ENCODE measurements around the gene TPP1. TPM values are rescaled to one million over a fixed set of nuclear protein-coding genes. Genes with fewer than 3 reads are reported as not detected.

The TPP1 gene
- total and polyA plus RNA-seq, 10 donors, result 54.9 to 306 (median 212) TPM

GRCh38 chr11:6655020-6655789, 36.0 kb upstream of the TPP1 start:
- intact Hi-C loops (cut with DNase I; ENCODE audit: low total_unique reads), result no loop called here
- Histone ChIP-seq H3K4me1 (peaks cover 0 to 59% (median 28%) of the 10 kb centered on the region in 6 donors), H3K27ac (peak overlapping the region; percentile 51 to 86 (median 71)), H3K4me3 (peak overlapping the region; percentile 25 to 73 (median 34)), H3K27me3 (replicated peaks in 1 of 7) (peaks cover 0 to 24% (median 0%) of the 10 kb centered on the region in 7 donors), H3K9me3 (no peaks in the 10 kb centered on the region), H3K36me3 (no peaks in the 10 kb centered on the region)
- WGBS, 5 donors, result 4 to 11% (median 4%) methylated on average over 15 to 84 of the region's 84 CpGs
- peak; percentile 81 for DNase-seq
- TF ChIP-seq POLR2AphosphoS5 (IDR thresholded peaks at IDR 0.05) (peak in 2 of 3 donors; percentile 45 to 52), CTCF (IDR thresholded peaks at IDR 0.05 in 8 of 11, conservative IDR thresholded peaks at IDR 0.05 in 3 of 11) (no peak)

- TF ChIP-seq CTCF (IDR thresholded peaks at IDR 0.05 in 8 of 11, conservative IDR thresholded peaks at IDR 0.05 in 3 of 11) (no peak), POLR2A (IDR thresholded peaks at IDR 0.05) (no peak), POLR2AphosphoS5 (IDR thresholded peaks at IDR 0.05) (no peak)
- H3K4me3 ChIP-seq, result peak overlapping the region; percentile 25 to 73 (median 34)
- peak; percentile 78 for DNase-seq
- H3K36me3 ChIP-seq, result no peaks in the 10 kb centered on the region
- intact Hi-C loops (cut with DNase I; ENCODE audit: low total_unique reads), result no loop called here
- H3K27ac ChIP-seq, result peak overlapping the region; percentile 51 to 86 (median 71)
- peaks cover 0 to 24% (median 0%) of the 10 kb centered on the region in 7 donors for H3K27me3 ChIP-seq (replicated peaks in 1 of 7)
- no peaks in the 10 kb centered on the region for H3K9me3 ChIP-seq
- H3K4me1 ChIP-seq, result peaks cover 2 to 66% (median 32%) of the 10 kb centered on the region in 6 donors
- 59 to 70% (median 66%) methylated on average over 8 to 9 of the region's 9 CpGs for WGBS, 5 donors
Measured at GRCh38 chr11:6654281-6655019, 35.2 kb upstream of the TPP1 start.

- 82 to 92% (median 89%) methylated on average over 2 of the region's 2 CpGs for WGBS, 5 donors
- Histone ChIP-seq H3K4me3 (no peak overlapping the region), H3K27ac (peak overlapping the region in 1 of 8 donors; percentile 86), H3K36me3 (no peaks in the 10 kb centered on the region), H3K9me3 (no peaks in the 10 kb centered on the region), H3K4me1 (peaks cover 10 to 74% (median 38%) of the 10 kb centered on the region in 6 donors), H3K27me3 (replicated peaks in 1 of 7) (peaks cover 0 to 24% (median 0%) of the 10 kb centered on the region in 7 donors)
- DNase-seq, result no peak
- TF ChIP-seq CTCF (IDR thresholded peaks at IDR 0.05 in 8 of 11, conservative IDR thresholded peaks at IDR 0.05 in 3 of 11) (no peak), POLR2AphosphoS5 (IDR thresholded peaks at IDR 0.05) (no peak), POLR2A (IDR thresholded peaks at IDR 0.05) (no peak)
- intact Hi-C loops (cut with DNase I; ENCODE audit: low total_unique reads), result no loop called here
Measured at GRCh38 chr11:6653656-6654055, 34.4 kb upstream of the TPP1 start.

DNA sequence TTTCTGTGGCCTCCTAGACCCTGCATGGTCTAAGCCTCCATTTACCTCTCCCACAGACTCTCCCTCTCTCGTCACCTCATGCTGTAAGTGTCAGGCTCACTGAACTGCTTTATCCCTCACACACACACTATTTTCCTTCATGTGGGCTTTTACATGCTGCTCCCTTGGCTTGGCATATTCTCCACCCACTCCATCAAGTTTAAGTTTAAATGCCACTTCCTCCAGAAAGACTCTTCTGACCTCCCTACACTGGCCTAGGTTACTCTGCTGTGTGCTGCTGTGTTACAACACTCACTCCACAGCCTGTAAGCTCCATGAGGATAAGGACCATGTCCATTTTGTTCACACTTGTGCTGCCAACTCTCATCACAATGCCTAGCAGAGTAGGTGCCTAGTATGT, 33.9 kb upstream of the TPP1 start:
- TF ChIP-seq POLR2A (IDR thresholded peaks at IDR 0.05), result no peak
- TF ChIP-seq CTCF (IDR thresholded peaks at IDR 0.05 in 8 of 11, conservative IDR thresholded peaks at IDR 0.05 in 3 of 11), result no peak
- peak in 1 of 3 donors; percentile 11 for TF ChIP-seq POLR2AphosphoS5 (IDR thresholded peaks at IDR 0.05)
- H3K27me3 ChIP-seq (replicated peaks in 1 of 7), result peaks cover 0 to 24% (median 0%) of the 10 kb centered on the region in 7 donors
- no peaks in the 10 kb centered on the region for H3K36me3 ChIP-seq
- DNase-seq, result no peak
- WGBS, 5 donors, result 76 to 96% (median 83%) methylated on average over 1 of the region's 1 CpG
- H3K9me3 ChIP-seq, result no peaks in the 10 kb centered on the region
- H3K4me1 ChIP-seq, result peaks cover 12 to 80% (median 43%) of the 10 kb centered on the region in 6 donors
- peak overlapping the region in 1 of 8 donors; percentile 16 for H3K27ac ChIP-seq
- no peak overlapping the region for H3K4me3 ChIP-seq
- intact Hi-C loops (cut with DNase I; ENCODE audit: low total_unique reads), result no loop called here
